ENCODE data around the gene PCDHGB4. TPM values are rescaled to one million over a fixed set of nuclear protein-coding genes. Genes with fewer than 3 reads are reported as not detected.
A peak's percentile ranks its signal among the peaks of the same experiment; 100 is the strongest.

PCDHGB4 gene
- total RNA-seq, 6 experiments from 2014 or later, result 2.4 to 19.6 (median 16.6) TPM

DNA sequence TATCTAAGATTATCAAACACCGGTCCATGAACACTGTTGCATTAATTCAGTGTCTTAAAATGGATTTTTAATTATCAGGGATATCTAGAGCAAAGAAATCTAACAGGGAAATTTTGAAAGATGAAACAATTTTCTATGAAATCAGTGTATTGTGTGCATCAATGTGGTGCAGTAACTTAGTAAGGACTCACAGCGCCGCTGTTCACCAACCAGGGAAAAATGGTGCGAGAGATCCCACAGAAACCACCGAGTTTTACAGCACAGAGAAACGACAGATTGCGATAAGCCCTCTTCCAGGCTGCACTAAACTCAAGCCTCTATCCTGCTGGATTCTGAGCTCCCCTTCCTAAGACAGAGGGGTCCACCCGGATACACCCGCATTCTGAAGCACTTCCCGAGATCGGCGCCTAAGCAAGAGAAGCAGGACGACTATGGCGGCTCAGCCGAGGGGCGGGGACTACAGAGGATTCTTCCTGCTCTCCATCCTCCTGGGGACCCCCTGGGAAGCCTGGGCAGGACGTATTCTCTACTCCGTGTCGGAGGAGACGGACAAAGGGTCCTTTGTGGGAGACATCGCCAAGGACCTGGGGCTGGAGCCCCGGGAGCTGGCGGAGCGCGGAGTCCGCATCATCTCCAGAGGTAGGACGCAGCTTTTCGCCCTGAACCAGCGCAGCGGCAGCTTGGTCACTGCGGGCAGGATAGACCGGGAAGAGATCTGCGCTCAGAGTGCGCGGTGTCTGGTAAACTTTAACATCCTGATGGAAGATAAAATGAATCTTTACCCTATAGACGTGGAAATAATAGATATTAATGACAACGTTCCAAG is 4.8 kb upstream of the PCDHGB4 start, which contains the start of gene PCDHGA7:
Gene PCDHGA7, plus strand, starts transcription at position 274 of the 826 bp plus-strand sequence. Its CDS starts 158 bp downstream, at position 432.
- peak; percentile 70 for TF ChIP-seq CTCF (IDR thresholded peaks at IDR 0.05)
- Mint-ChIP-seq H3K27ac (peak within 1 kb of the TSS; percentile 87), H3K27me3 (ENCODE audit: insufficient read depth) (no peaks in the 10 kb centered on the region), H3K36me3 (ENCODE audit: low read depth) (peaks cover 47% of the 10 kb centered on the region), H3K4me1 (ENCODE audit: low read depth) (peaks cover 13% of the 10 kb centered on the region; the same call in 1 of the 2 replicates), H3K4me3 (peak within 1 kb of the TSS; percentile 95), H3K9me3 (peaks cover 53% of the 10 kb centered on the region)
- no peak for DNase-seq

- Mint-ChIP-seq H3K4me3 (peak overlapping the region; percentile 95), H3K27me3 (ENCODE audit: insufficient read depth) (no peaks in the 10 kb centered on the region), H3K27ac (no peak overlapping the region; the same call in 1 of the 2 replicates), H3K36me3 (ENCODE audit: low read depth) (peaks cover 49% of the 10 kb centered on the region), H3K9me3 (peaks cover 56% of the 10 kb centered on the region), H3K4me1 (ENCODE audit: low read depth) (peaks cover 15% of the 10 kb centered on the region; the same call in 1 of the 2 replicates)
- no peak for TF ChIP-seq CTCF (IDR thresholded peaks at IDR 0.05)
- no peak for DNase-seq
Measured at GRCh38 chr5:141383345-141383744, 4.2 kb upstream of the PCDHGB4 start.

DNA sequence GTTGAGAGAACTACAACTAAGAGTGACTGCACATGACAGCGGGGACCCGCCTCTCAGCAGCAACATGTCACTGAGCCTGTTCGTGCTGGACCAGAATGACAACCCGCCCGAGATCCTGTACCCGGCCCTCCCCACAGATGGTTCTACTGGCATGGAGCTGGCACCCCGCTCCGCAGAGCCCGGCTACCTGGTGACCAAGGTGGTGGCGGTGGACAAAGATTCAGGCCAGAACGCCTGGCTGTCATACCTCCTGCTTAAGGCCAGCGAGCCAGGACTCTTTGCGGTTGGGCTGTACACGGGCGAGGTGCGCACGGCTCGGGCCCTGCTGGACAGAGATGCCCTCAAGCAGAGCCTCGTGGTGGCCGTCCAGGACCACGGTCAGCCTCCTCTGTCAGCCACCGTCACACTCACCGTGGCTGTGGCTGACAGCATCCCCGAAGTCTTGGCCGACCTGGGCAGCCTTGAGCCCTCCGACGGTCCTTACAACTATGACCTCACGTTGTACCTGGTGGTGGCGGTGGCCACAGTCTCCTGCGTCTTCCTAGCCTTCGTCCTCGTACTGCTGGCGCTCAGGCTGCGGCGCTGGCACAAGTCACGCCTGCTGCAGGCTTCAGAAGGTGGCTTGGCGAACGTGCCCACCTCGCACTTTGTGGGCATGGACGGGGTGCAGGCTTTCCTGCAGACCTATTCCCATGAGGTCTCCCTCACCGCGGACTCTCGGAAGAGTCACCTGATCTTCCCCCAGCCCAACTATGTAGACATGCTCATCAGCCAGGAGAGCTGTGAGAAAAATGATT is 2.8 kb upstream of the PCDHGB4 start:
- peaks cover 59% of the 10 kb centered on the region for H3K36me3 Mint-ChIP-seq (ENCODE audit: low read depth)
- peaks cover 22% of the 10 kb centered on the region; the same call in 1 of the 2 replicates for H3K4me1 Mint-ChIP-seq (ENCODE audit: low read depth)
- no peak overlapping the region for H3K4me3 Mint-ChIP-seq
- no peaks in the 10 kb centered on the region for H3K27me3 Mint-ChIP-seq (ENCODE audit: insufficient read depth)
- DNase-seq, result no peak
- H3K27ac Mint-ChIP-seq, result no peak overlapping the region
- peaks cover 67% of the 10 kb centered on the region for H3K9me3 Mint-ChIP-seq
- no peak for TF ChIP-seq CTCF (IDR thresholded peaks at IDR 0.05)

- DNase-seq, result no peak
- TF ChIP-seq CTCF (IDR thresholded peaks at IDR 0.05), result no peak
- H3K27ac Mint-ChIP-seq, result no peak overlapping the region
- H3K4me3 Mint-ChIP-seq, result peak overlapping the region; percentile 67; the same call in 1 of the 2 replicates
- H3K9me3 Mint-ChIP-seq, result peaks cover 73% of the 10 kb centered on the region
- peaks cover 21% of the 10 kb centered on the region for H3K4me1 Mint-ChIP-seq (ENCODE audit: low read depth)
- peaks cover 57% of the 10 kb centered on the region for H3K36me3 Mint-ChIP-seq (ENCODE audit: low read depth)
- no peaks in the 10 kb centered on the region; the same call in 1 of the 2 replicates for H3K27me3 Mint-ChIP-seq (ENCODE audit: insufficient read depth)
Measured at GRCh38 chr5:141388661-141389060, 1.2 kb downstream of the PCDHGB4 start.

GRCh38 chr5:141389153-141390042 is 1.9 kb downstream of the PCDHGB4 start:
- Mint-ChIP-seq H3K4me3 (peak overlapping the region; percentile 51; the same call in 1 of the 2 replicates), H3K4me1 (ENCODE audit: low read depth) (peaks cover 21% of the 10 kb centered on the region), H3K36me3 (ENCODE audit: low read depth) (peaks cover 59% of the 10 kb centered on the region), H3K9me3 (peaks cover 73% of the 10 kb centered on the region), H3K27me3 (ENCODE audit: insufficient read depth) (no peaks in the 10 kb centered on the region; the same call in 1 of the 2 replicates), H3K27ac (no peak overlapping the region)
- no peak for TF ChIP-seq CTCF (IDR thresholded peaks at IDR 0.05)
- no peak for DNase-seq

Data from HFFc6 (cell line).